Stimulated activated naive CD4-positive, alpha-beta T cell treated with Interleukin-2 at 50 U/mL for 16 hours (primary cell): Measurements from ENCODE around the gene SP100.

Source experiments
- DNase-seq: peaks from one replicate; lab custom pipeline; 2025; lab: John Stamatoyannopoulos, UW

Gene SP100

GRCh38 chr2:230542751-230543150 lies 126.8 kb downstream of the SP100 start:
- DNase-seq = no peak

DNA sequence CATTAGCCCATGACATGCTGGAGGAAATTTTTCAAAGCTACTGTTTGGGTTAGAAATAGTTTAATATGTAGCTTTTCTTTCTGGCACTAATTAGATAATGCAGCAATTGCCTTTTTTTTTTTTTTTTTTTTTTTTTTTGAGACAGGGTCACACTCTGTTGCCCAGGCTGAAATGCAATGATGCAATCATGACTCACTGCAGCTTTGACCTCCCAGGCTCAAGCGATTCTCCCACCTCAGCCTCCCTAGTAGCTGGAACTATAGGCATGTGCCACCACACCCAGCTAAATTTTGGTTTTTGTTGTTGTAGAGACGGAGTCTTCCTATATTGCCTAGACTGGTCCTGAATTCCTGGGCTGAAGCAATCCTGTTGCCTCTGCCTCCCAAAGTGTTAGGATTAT lies 136.2 kb downstream of the SP100 start:
- no peak for DNase-seq

DNA sequence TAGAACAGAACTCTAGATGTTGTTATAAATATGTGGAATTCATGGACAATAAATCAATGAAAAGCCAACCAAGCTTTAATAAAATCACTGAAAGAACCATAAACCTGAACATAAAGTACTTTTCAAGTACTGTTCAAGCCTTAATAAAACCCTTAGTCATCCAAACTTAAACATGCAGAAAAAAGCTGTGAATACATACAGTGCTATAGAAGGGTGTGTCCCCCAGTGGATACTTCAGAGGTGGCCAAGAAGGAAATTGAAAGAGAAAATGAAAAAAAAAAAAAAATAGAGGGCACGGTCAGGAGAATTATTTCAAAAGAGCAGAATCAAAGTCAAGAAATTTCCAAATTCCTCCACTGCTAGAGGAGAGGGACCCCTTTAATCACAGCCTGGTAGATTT lies 141.1 kb downstream of the SP100 start:
- no peak for DNase-seq

- no peak for DNase-seq
Observed at GRCh38 chr2:230564805-230565779, 149.1 kb downstream of the SP100 start.

GRCh38 chr2:230569298-230569697 lies 153.3 kb downstream of the SP100 start:
- DNase-seq = no peak

- DNase-seq = no peak
Observed at GRCh38 chr2:230570987-230571386, 155.0 kb downstream of the SP100 start.

DNA sequence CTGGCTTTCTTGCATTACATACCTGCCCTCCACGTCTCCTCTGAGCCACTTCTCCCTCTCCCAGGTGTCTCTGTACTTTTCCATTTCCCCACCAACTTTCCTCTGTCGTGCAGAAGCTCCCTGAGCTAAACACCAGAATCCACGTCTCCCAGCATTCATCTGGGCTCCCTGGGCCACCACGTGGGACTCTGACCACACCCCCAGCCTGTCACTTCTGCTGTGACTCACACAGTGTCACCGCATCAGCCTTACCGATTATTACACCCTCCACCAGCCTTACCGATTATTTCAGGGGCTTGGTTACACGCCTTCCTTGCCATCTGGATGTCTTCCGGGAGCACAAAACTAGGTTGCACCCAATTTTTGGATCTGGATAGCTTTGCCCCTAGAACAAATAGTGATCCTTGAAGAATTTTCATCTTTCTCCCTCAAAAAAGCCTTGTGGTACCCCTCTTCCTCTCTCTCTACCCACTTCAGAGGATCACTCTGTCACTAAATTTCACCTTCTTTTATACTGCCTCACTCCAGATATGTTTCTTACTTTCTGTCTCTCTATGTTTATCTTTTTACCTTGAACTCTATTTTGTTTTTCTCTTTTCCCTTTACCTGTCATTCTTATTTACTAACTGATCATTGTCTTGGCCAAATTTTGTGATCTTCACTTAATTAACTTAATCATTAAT lies 159.8 kb downstream of the SP100 start:
- peak; percentile 41 for DNase-seq

- no peak for DNase-seq
Observed at GRCh38 chr2:230577114-230577513, 161.1 kb downstream of the SP100 start.

DNA sequence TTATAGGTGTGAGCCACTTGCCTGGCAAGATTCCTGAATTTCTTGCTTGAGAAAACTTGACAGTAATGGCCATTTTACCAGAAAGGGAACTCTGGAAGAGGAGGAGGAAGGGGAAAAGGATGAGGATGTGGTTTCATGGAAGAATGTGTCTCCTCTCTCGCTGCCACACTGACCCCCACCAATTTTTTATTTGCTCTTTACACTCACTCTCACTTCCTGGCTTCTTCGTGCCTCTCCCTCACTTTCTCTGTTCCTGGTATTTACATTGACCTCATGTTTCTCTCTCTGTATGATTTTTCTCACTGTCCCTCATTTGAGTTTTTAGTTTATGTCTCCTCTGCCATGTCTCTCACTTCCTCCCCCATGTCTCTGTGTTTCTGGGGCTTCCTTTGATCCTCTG lies 162.1 kb downstream of the SP100 start:
- no peak for DNase-seq

GRCh38 chr2:230582851-230583283 lies 166.9 kb downstream of the SP100 start:
- DNase-seq = peak; percentile 27

DNA sequence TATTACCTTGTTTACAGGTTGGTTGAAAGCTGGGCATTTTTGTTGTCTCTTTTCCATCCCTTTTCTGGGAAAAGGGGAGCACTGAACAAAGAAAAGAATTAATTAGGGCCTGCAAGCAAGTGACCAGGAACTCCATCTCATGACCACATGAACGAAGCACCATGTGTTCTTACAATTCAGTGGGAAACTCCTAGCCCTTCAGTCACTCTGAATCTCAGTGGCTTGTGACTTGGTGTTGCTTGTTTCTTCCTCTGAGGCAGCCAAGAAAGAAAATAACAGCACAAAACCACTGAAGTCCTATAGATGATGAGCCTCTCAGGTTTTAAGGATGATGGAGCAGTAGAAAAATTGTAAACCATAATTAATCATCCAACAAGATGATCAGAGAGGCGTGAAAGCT lies 167.6 kb downstream of the SP100 start:
- DNase-seq = no peak

GRCh38 chr2:230586328-230586982 lies 170.5 kb downstream of the SP100 start:
- no peak for DNase-seq

DNA sequence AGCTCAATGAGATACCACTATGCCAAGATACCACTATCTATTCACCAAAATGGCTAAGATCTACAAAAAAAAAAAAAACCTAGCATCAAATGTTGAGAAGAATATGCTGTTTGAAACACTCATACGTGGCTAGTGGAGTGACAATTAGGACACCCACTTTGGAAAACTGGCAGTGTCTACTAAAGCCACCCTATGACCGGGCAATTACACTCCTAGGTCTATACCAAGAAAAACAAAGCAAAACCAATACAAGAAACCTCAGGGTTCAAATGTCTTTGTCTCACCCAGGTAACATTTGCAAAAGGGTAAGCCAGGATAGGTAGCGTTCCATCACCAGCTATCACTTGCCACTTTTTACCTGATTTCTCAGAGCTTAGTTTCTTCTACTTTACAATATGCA lies 173.0 kb downstream of the SP100 start:
- no peak for DNase-seq

- DNase-seq = peak; percentile 25
Observed at GRCh38 chr2:230589497-230590015, 173.6 kb downstream of the SP100 start.

- no peak for DNase-seq
Observed at GRCh38 chr2:230590333-230590732, 174.3 kb downstream of the SP100 start.

- DNase-seq = no peak
Observed at GRCh38 chr2:230591850-230592249, 175.8 kb downstream of the SP100 start.

DNA sequence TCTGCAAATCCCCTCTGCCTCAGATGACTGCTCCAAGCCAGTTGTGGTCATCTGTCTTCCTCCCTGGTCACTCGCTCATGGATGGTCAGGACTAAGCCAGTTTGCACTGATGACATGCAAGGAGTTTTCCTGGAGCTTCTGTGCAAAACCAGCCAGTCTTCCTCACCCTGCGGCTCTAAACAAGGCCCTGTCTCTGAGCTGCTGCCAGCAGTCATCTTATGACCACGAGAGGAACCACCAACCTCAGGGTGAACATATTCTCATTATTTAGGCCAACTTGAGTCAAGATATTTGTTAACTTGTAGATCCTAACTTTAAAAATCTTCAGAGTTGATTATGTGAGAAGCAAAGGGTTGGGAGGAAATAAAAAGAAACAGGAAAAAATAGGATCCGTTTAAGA lies 176.8 kb downstream of the SP100 start:
- DNase-seq = no peak
